Kidney epithelial cell (primary cell): ENCODE measurements around the gene MACC1. TPM values are rescaled to one million over a fixed set of nuclear protein-coding genes. Genes with fewer than 3 reads are reported as not detected.

Experiments
- DNase-seq: peaks from one replicate; pipeline ENCODE4 v3.0.0-alpha.2; 2010; ENCODE audit warnings: low read depth
- H3K27me3 ChIP-seq: 2 replicates; pipeline ENCODE4 v1.6.0; 2011; ENCODE audit warnings: low read length; ENCODE audit not compliant: control insufficient read depth, insufficient read depth
- H3K36me3 ChIP-seq: 2 replicates; pipeline ENCODE4 v1.5.1; 2011; ENCODE audit warnings: low read length; ENCODE audit not compliant: control insufficient read depth, insufficient read depth
- H3K4me3 ChIP-seq: 2 replicates; pipeline ENCODE4 v1.5.1; 2011; ENCODE audit warnings: low read depth, mild to moderate bottlenecking, control low read depth, low read length
- total RNA-seq: library from RNA; depleted of rRNA; stranded (reverse); fragments of >200 nt; gene quantifications from 2 replicates; pipeline ENCODE4 v1.2.3, GENCODE V29; 2015
- TF ChIP-seq, protein P1 (sequence below): IDR thresholded peaks from 2 replicates; pipeline ENCODE4 v1.5.1; 2011; ENCODE audit warnings: mild to moderate bottlenecking, moderate library complexity, low read length, control low read depth, inconsistent platforms; ENCODE audit not compliant: insufficient read depth, poor library complexity, severe bottlenecking

Gene MACC1
- total RNA-seq, 1 donor from 2014 or later, result 57.5 TPM

DNA sequence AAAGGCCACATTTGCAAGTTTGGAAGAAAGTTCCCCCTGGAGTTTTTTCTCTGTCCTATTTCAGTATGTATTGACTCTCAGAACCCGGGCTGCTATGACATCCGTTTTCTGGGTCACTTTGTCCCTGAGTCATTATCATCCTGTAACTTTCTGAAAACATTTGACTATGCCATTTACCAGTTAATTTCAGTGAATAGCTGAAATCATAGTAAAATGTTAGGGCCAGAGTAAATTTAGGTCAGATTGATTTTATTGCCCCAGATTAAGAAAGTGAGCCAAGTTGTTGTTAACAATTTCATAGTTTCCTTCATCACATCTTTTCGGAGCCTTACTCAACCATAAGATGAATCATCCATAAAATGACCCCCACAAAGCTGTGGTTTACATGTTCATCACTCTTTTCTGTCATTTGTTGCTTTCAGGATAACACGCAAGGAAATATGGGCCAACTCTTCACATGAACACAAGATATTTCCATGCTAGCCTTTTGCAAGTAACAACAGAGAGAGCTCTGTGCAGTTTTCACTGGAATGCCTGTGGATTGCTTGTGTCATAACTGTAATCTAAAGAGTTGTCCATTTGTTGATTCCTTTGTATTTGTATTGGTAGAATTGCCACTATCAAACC is 3.9 kb upstream of the MACC1 start:
- TF ChIP-seq, protein P1, sequence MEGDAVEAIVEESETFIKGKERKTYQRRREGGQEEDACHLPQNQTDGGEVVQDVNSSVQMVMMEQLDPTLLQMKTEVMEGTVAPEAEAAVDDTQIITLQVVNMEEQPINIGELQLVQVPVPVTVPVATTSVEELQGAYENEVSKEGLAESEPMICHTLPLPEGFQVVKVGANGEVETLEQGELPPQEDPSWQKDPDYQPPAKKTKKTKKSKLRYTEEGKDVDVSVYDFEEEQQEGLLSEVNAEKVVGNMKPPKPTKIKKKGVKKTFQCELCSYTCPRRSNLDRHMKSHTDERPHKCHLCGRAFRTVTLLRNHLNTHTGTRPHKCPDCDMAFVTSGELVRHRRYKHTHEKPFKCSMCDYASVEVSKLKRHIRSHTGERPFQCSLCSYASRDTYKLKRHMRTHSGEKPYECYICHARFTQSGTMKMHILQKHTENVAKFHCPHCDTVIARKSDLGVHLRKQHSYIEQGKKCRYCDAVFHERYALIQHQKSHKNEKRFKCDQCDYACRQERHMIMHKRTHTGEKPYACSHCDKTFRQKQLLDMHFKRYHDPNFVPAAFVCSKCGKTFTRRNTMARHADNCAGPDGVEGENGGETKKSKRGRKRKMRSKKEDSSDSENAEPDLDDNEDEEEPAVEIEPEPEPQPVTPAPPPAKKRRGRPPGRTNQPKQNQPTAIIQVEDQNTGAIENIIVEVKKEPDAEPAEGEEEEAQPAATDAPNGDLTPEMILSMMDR, result no peak
- no peak for DNase-seq
- Histone ChIP-seq H3K36me3 (no peaks in the 10 kb centered on the region), H3K4me3 (no peak overlapping the region), H3K27me3 (no peaks in the 10 kb centered on the region)

DNA sequence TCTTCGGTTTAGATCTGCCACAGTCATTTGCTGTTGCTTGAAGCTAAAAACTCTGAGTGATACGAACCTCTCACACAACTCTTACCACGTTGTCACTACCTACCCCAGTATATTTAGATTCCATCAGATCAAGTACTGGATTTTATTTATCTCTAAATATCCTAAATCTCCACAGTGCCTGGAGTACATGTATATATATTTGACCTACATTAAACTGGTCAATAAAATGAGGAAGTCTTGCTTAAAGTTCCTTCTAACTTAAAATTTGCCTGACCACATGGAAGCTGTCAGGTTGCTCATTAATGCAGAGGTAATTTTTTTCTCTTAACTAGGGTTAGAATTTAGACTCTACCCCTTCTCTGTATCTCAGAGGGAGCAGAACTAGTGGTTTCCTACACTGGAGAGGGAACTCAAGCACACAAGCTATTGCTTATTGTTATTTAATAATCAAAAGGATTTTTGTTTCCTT is 3.1 kb upstream of the MACC1 start:
- Histone ChIP-seq H3K4me3 (no peak overlapping the region), H3K27me3 (no peaks in the 10 kb centered on the region), H3K36me3 (no peaks in the 10 kb centered on the region)
- no peak for DNase-seq
- TF ChIP-seq, protein P1, result no peak

DNA sequence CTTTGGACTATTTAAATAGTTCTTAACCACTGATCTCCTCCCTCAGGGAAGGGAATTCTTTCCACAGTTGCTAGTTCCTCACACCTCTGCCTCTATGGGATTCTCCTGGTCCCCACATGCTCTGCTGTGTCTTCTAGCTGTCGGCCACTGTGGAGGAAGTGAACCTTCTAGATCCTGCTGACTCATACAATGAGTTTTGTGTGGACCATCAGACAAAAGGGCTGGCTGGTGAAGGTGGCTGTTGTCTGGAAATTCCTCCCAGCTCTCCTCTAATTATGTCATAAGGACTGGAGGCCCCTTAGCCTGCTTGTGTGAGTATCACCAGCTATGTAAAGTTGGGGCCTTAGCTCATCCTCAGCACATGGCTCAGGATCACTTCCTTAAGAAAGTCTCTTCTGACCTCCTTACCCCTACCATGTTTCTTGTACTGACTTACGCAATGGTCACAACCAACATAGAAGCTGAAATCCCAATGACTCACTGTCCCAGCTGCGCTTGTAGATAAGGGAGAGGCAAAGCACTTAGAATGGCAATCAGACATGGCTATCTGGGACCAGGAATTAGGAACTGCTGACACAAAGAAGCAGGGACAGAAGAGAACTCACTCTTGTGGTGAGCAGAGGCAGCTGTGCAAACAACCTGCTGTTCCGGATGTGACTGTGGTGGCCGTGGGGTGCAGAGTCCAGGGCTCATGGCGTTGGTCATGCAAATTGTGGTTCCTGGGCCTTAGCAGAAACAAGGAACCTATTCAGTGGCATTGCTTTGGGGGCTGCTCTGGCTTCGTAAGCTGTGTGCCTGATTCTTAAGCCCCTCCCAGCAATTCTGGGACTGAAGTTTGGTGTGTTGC is 2.5 kb upstream of the MACC1 start:
- no peaks in the 10 kb centered on the region for H3K27me3 ChIP-seq
- DNase-seq, result peak; percentile 97
- no peak overlapping the region for H3K4me3 ChIP-seq
- H3K36me3 ChIP-seq, result no peaks in the 10 kb centered on the region
- TF ChIP-seq, protein P1, result no peak

DNA sequence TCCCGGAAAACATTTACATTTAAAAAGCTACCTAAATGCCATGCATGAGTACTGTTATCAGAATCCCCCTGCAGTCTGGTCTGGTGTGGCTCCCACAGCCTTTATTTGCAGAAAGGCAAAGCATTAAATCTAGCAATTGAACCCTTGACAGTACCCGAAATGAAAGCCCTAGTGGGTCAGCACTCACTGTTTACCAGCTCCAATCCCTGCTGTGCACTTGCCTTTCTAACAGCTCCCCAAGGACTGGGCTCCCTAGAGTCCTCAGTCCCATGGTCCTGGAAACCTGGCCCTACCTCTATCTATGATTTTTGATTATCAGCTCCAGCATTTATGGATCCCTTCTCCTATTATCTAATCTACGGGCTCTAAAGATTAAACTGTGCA is 1.9 kb upstream of the MACC1 start:
- TF ChIP-seq, protein P1, result no peak
- Histone ChIP-seq H3K36me3 (no peaks in the 10 kb centered on the region), H3K4me3 (no peak overlapping the region), H3K27me3 (no peaks in the 10 kb centered on the region)
- no peak for DNase-seq

DNA sequence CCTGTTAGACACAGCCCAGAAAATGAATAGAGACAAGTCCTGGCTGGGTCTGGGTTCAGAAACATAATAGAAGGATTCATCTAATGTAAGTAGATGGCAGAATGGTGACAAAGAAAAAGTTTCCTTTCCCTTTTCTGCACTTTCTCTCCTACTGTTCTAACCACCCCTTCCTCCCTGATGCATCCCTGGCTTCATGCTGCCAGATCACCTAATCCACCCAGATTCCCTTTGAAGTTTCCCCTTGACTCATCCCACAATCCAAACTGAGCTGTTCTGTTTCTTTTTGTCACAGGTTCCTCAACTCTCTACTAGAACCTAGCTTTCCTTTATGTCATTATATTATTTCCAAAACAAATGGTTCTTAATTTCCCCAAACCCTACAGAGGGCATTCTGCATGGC is 1.1 kb upstream of the MACC1 start:
- TF ChIP-seq, protein P1, result no peak
- no peaks in the 10 kb centered on the region for H3K36me3 ChIP-seq
- DNase-seq, result no peak
- H3K27me3 ChIP-seq, result no peaks in the 10 kb centered on the region
- no peak overlapping the region for H3K4me3 ChIP-seq
